ENCODE results near the gene ANKRD44.
"Not testable (repeated sequence)": the region's sequence is repeated elsewhere in the genome, so short reads cannot be mapped to it uniquely, and the experiment has no call there.

The ANKRD44 gene

GRCh38 chr2:197071213-197071612 is 239.4 kb downstream of the ANKRD44 start:
- Histone ChIP-seq H3K4me3 (no peak overlapping the region), H3K27ac (no peak overlapping the region)
- no peak for DNase-seq (ENCODE audit: low spot score)
- TF ChIP-seq CTCF (IDR thresholded peaks at IDR 0.05) = no peak

GRCh38 chr2:197069958-197070357 is 240.6 kb downstream of the ANKRD44 start:
- no peak for TF ChIP-seq CTCF (IDR thresholded peaks at IDR 0.05)
- no peak for DNase-seq (ENCODE audit: low spot score)
- H3K4me3 ChIP-seq = no peak overlapping the region
- H3K27ac ChIP-seq = no peak overlapping the region

DNA sequence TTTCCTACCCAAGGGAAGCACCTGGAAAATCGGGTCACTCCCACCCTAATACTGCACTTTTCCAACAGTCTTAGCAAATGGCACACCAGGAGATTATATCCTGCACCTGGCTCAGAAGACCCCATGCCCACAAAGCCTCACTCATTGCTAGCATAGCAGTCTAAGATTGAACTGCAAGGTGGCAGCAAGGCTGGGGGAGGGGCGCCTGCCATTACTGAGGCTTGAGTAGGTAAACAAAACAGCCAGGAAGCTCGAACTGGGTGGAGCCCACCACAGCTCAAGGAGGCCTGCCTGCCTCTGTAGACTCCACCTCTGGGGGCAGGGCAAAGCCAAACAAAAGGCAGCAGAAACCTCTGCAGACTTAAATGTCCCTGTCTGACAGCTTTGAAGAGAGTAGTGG is 248.0 kb downstream of the ANKRD44 start:
- not testable (repeated sequence) for DNase-seq (ENCODE audit: low spot score)

GRCh38 chr2:197059477-197059876 is 251.1 kb downstream of the ANKRD44 start:
- Histone ChIP-seq H3K4me3 (no peak overlapping the region), H3K27ac (no peak overlapping the region)
- TF ChIP-seq CTCF (IDR thresholded peaks at IDR 0.05) = no peak
- DNase-seq (ENCODE audit: low spot score) = no peak

More for the DNA sequence above, 248.0 kb downstream of the ANKRD44 start:
- not testable (repeated sequence) for H3K27ac ChIP-seq, H3K4me3 ChIP-seq

GRCh38 chr2:197058777-197059300 is 251.7 kb downstream of the ANKRD44 start:
- no peak for DNase-seq (ENCODE audit: low spot score)
- H3K27ac ChIP-seq = no peak overlapping the region
- no peak overlapping the region for H3K4me3 ChIP-seq
- TF ChIP-seq CTCF (IDR thresholded peaks at IDR 0.05) = no peak

DNA sequence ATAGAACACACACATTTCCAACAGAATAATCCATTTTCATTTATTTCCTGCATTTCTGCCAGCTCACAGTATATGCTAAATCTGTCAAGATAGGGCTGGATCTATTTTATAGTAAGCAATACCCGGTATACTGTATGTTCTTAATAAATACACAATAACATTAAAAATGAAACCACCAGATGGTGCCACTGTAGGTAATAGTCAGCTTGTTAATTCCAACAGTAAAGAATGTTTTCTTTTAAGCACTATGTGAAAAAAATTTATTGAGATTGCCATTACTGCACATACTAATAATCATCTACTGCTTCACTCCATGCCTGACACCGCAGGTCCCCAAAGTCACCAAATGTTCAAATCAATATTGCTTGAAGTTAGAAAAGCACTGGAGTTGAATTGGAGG is 252.6 kb downstream of the ANKRD44 start:
- H3K4me3 ChIP-seq = no peak overlapping the region
- no peak for TF ChIP-seq CTCF (IDR thresholded peaks at IDR 0.05)
- no peak for DNase-seq (ENCODE audit: low spot score)
- H3K27ac ChIP-seq = no peak overlapping the region

DNA sequence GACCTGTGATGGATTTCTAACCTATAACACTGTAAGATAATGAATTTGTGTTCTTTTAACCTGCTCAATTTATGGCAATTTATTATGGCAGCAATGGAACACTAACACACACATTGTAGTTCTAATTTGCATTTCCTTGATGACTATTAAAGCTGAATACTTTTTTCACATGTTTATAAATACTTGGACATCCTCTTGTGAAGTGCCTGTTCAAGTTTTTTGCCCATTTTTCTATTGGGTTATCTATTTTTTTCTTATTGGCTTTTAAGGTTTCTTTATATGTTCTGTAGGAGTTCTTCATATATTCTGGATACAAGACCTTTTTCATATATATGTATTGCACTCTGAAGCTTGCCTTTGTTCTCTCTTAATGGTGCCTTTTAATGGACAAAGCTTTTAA is 255.5 kb downstream of the ANKRD44 start:
- TF ChIP-seq CTCF (IDR thresholded peaks at IDR 0.05) = no peak
- DNase-seq (ENCODE audit: low spot score) = no peak
- no peak overlapping the region for H3K27ac ChIP-seq
- H3K4me3 ChIP-seq = no peak overlapping the region

- no peak for DNase-seq (ENCODE audit: low spot score)
- Histone ChIP-seq H3K4me3 (no peak overlapping the region), H3K27ac (no peak overlapping the region)
- TF ChIP-seq CTCF (IDR thresholded peaks at IDR 0.05) = no peak
Observed at GRCh38 chr2:197054437-197054836, 256.1 kb downstream of the ANKRD44 start.

Data from coronary artery (tissue), 2 donors.